Stimulated activated CD4-positive, alpha-beta T cell treated with anti-CD3 and anti-CD28 coated beads, Interleukin-1b, Interleukin-23, amount 100 ng/mL, for 1 hour (primary cell): ENCODE results near the gene SCUBE1.

Source experiments
- DNase-seq, 2 donors: peaks; one replicate each; pipeline ENCODE4 v3.0.0-alpha.2; 2020; ENCODE audit warnings: low read depth in 2 of 2

SCUBE1 gene

DNA sequence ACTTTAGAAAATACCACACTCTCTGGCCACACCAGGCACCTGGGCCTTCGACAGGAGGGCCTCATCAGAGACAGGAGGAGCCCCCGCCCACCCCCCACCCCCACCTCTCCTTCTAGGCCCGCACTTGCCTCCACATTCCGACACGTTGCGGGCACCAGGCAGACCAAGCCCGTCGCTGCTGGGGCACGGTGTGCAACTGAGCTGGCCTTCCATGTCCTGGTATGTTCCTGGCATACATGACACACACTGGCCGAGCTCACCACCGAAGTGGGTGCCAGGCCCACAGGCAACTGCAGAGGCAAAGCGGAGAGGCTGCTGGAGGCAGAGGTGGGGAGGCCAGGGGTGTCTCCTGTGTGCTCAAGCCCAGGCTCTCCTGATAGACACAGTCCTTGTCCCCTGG is 129.2 kb downstream of the SCUBE1 start:
- DNase-seq, result no peak

GRCh38 chr22:43213051-43213450 is 130.1 kb downstream of the SCUBE1 start:
- DNase-seq, result no peak

- DNase-seq, result no peak
Observed at GRCh38 chr22:43212434-43212952, 130.7 kb downstream of the SCUBE1 start.

DNA sequence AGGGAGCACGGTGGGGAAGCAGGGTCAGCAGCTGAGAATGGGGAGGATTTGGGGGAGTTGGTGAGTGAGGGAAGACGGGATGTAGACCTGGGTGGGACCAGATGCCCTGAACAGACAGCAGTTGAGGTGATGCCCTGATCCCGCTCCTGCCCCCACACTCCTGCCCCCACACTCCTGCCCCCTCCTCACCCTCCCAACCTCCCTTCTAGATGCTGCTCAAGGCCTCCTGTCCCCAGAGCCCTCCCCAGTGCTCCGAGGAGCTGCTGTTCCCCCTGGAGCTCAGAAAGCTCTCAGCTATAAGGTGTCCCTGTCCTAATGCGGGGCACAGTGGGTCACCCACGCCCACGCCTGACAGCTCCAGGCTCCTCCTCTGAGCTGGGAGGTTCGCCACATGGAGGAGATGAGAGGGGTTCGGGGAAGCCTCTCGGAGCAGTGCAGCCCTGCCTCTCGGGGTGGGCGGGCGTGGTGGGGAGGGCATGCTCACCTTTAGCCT is 131.2 kb downstream of the SCUBE1 start:
- no peak for DNase-seq

DNA sequence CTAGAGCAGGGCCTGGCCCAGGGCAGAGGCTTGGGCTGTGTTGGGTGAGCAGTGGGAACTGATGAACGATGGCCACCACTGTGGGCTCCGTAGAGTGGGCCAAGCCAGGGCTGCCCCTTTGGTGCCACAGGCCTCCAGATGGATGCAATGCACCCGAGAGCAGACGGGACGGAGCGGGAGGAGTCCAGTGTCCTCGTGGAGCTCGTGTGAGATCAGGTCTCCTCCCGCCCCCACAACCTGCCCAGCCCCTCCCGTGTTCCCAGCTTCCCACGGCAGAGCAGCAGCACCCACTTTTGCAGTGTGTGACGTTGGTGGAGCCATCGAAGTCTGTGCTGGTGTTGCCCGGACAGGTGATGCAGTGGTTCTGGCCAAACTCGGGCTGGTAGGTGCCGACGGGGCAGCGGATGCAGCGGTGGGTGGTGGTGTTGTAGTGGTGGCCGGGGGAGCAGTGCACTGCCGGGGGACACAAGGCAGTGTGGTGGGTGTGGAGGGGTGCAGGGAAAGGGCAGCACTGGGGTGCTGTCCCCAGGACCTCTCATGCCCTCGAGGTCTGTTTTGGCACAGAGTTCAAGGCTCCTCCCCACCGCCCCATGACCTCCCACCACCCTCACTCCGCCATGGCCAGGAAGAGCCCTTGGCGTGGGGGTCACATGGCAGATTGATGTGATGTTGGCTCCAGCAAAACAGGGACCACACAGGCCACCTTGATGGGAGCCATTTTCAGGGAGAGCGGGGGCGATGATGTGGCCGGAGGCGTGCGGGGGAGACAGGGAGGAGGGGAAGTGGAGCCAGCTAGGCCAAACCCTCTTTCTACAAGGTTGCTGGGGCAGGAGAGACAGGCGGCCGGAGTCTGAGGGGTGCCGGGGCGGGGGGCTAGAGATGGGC is 132.3 kb downstream of the SCUBE1 start:
- DNase-seq, result no peak

DNA sequence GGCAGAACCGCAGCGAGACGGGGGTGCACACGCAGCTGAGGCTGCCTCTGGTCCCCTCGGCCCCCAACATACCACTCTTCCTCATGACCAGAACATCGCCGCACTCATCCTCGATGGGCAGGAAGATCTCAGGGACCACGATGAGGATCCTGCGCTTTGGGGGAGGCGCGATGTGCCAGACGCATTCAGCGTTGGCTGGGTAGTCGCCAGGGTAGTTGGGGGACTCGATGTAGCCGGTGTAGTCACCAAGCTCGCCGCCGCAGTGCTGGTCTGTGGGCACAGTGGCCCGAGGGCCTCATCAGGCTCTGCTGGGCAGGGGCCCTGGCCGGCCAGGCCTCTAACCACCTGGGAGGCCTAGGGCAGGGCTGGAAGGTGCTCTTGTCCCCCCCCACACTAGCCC is 133.2 kb downstream of the SCUBE1 start:
- no peak for DNase-seq

GRCh38 chr22:43209523-43209890 is 133.7 kb downstream of the SCUBE1 start:
- no peak for DNase-seq

DNA sequence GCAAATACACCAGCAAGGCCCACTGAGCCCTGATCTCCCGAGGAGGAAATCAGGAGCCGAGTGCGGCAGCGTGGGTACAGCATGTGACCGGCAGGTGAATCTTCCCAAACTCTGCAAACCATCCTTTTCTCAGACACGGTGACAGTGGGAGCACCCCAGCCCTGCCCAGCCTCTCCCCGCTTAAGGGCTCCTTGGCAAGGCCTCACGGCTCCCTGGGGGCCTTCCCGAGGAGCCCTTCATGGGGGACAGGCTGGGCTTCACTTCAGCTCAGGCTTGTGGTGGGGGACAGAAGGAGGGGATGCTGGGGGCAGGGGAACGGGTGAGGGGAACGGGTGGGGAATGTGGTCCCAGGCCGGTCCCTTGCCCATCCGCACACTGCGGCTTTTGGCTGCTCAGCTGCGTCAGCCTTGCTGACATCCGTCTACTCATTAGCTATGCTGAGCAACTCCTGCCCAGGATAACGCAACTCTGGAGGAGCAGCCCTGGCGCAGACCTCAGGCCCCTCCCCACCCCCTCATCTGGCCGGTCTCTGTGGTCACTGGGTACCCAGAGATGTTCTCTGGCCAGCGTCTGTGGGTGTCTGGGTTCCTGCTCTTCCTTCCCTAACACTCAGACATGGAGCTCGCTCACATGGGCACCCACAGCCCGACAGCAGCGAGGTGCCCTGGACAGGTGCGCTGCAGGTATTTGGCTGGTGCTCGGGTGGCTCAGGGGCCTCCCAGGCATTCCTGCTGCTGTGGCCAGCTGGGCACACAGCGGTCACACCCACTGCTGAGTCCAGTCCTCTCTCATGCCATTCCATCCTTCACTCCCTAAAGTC is 134.3 kb downstream of the SCUBE1 start:
- no peak for DNase-seq

DNA sequence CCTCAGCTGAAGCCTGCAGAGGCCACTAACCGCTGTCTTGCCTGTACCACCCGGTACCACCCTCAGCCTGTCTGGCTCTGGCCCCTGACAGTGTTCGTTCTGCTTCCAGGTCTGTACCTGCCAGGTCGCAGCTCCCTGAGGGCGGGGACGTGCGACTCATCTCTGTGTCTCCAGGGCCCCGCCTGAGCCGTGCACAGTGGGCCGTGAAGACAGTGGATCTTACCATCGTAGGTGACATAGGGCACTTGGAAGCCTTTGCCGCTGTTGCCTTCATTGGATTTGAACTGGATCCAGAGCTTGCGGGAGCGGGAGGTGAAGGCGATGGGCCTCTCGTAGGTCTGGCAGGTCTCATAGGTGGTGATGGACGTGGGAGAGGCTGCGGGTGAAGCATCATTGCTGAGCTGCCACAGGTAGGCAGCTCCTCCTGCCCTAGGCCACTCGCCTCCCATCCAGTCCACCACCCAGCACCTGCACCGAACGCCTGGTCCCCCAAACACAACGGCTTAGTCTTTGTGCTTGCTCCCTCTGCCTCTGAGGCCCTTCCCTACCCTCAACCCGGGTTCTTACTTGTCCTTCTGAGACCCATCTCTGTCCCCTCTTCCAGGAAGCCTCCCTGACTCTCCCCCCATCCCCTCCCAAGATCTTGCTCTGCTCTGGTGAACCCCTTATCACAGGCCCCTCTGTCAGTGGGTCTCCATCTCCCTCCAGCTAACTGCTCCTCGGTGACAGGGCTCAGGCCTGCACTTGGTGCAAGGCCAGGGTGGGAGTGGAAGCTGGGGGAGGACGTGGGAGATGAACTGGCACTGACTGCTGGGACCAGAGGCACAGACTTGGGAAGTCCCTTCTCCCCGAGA is 135.1 kb downstream of the SCUBE1 start:
- no peak for DNase-seq

GRCh38 chr22:43207386-43207785 is 135.8 kb downstream of the SCUBE1 start:
- DNase-seq, result no peak

- DNase-seq, result no peak
Observed at GRCh38 chr22:43206509-43207161, 136.5 kb downstream of the SCUBE1 start.

- no peak for DNase-seq
Observed at GRCh38 chr22:43205748-43206508, 137.2 kb downstream of the SCUBE1 start.

DNA sequence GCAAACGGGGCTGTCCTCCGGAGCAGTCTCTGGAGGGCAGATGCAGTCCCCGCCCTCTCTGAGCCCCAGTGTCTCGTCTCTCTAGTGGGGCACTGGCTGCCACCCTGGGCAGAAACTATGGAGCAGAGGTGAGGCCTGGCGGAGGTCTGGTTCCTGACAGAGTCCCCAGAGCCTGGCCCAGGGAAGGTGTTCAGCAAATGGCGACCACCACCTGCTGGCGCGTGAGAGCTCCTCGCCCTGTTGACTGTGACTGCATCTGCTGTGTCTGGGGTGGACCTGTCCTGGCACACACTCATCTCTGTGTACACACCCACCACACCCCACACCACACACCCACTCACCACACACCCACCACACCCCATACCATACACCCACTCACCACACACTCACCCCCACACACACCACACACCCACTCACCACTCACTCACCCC is 137.9 kb downstream of the SCUBE1 start:
- DNase-seq, result no peak

- DNase-seq, result no peak
Observed at GRCh38 chr22:43203471-43203981, 139.6 kb downstream of the SCUBE1 start.

DNA sequence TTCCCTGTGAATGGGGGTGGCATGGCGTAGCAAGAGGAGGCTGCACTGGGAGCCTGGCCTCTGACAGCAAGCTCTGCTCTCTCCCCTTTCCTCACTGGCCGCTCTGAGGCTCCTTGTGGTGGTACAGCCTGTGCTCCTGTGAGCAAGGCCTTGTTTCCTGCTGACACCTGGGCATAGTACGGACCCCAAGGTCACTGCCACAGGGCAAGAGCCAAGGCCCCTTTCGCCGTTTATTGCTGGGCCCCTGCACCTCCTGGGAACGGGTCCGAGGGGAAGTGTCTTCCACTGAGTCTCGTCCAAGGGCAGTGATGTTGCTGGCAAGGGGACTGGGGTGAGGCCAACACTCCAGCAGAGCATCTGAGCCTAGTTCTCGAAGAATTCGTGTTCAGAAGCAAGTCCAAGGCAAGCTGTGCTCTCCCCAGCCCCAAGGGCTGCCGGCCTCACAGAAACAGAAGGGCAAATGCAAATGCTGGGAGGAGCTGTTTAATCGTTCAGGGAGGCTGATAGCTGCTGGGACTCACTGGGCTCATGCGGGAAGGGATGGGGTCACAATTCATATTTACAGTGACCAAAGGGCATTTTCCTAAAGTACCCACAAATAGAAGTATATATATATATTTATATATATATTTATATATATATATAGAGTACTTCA is 140.3 kb downstream of the SCUBE1 start:
- DNase-seq, result no peak

DNA sequence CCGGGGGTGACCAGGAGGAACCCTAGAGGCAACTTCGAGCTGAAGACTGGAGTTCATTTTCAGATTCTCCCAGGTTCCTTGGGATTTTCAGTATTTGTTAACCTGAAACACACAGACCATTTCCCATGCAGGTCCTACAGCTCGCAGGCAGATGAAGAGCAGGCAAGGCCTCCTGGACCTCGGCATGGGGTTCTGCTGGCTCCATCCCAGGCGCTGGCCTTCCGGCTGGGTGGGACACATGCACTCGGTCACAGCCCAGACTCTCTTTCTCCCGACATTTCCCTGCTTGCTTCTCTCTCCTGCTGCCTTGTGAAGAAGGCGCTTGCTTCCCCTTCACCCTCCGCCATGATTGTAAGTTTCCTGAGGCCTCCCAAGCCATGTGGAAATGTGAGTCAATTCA is 140.8 kb downstream of the SCUBE1 start:
- DNase-seq, result no peak

DNA sequence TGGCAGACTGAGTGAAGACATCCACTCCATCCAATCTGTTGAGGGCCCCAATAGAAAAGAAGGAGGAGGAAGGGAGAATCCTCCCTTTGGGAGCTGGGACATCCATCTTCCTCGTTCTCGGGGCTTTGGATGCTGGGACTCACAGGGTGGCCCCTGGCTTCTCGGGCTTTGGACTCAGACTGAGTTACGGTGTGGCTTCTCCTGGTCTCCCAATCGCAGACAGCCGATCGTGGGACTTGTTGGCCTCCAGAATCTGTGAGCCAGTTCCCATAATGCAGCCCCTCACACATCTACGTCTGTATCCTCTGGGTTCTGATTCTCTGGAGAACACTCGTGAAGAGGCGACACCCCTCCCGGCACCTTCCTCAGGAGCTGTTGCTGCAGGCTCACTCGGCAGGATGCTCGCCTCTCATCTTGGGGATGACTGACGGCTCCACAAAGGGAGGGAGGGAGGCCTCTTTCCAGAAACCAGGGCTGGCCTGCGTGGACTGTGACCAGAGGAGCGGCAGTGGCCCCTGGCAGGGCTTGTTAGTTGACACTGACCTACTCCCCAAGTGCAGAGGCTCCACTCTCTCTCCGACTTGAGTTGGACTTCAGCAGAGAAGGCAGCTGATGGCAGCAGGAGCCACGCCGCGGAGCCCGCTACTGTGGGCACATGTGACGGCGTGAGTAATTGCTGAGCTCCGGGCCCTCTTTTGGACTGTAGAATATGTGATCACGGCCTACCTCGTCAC is 141.5 kb downstream of the SCUBE1 start:
- no peak for DNase-seq

DNA sequence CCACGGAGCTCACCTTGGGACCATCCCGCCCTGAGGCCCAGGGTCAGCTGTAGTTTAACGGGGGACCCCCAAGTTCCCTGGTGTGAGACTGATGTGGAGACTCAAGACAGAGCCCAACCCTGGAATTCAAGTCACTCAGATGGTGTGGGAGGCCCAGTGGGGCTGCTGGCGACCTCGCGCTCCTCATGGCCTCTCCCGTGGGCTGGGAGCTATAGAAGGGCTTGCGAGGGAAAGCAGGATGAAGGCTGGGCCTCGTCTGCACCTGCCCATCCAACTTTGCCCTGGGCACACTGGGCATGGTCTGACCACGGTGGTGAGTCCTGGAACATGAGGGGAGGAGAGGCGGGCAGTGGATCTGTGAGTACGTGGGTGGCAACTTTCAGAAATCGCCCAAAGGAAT is 142.6 kb downstream of the SCUBE1 start:
- no peak for DNase-seq

DNA sequence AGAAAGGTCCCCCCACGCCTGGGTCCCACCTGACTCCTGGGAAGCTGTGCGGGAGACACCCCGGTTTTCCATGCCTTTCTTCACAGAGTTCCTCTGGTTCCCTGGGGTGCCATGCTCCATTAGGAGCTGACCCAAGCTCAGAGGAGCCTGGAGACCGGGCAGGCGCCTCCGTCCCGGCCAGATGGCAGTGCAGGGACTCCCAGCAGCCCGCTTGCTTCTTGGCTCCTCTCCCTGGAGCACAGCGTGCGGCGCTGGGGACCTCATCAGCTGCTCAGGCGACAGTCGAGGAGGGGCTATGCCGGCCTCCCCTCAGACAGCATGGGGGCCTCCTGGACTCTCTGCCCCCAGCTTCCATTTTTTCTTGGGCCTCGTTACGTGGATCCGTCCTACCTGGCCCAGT is 143.1 kb downstream of the SCUBE1 start:
- no peak for DNase-seq
